Ovary (tissue), 9 donors: ENCODE results near the gene GNPTAB. TPM values are rescaled to one million over a fixed set of nuclear protein-coding genes. Genes with fewer than 3 reads are reported as not detected.

Source experiments
- DNase-seq, 5 donors: peaks; one replicate each; pipeline ENCODE4 v3.0.0-alpha.2; 2019 to 2020
- H3K27ac ChIP-seq, 2 donors: fragments of 200-600 bp; one replicate each; pipeline versions ENCODE4 v1.5.1 to v1.8.0; 2019 to 2022
- H3K27me3 ChIP-seq: fragments of 200-600 bp; one replicate; pipeline ENCODE4 v1.8.0; 2022
- H3K36me3 ChIP-seq: fragments of 200-600 bp; sonication (generic); one replicate; pipeline ENCODE4 v1.5.1; 2019
- H3K4me1 ChIP-seq: one replicate; pipeline ENCODE4 v1.8.1; 2013; ENCODE audit warnings: mild to moderate bottlenecking, moderate library complexity; ENCODE audit not compliant: insufficient read depth
- H3K4me3 ChIP-seq: fragments of 200-600 bp; sonication (generic); one replicate; pipeline ENCODE4 v1.5.1; 2017
- H3K9me3 ChIP-seq, 2 donors: fragments of 200-600 bp in 1 of 2; sonication (generic) in 1 of 2; one replicate each; pipeline versions ENCODE4 v1.5.1 to v1.8.1; 2013 to 2019; ENCODE audit warnings: mild to moderate bottlenecking in 1 of 2, moderate library complexity in 1 of 2
- CTCF ChIP-seq, 3 donors: fragments of 450-650 bp in 2 of 3; fragments of 200-600 bp in 1 of 3; IDR thresholded peaks; one replicate each; pipeline versions ENCODE4 v1.5.1 to v1.8.0; 2016 to 2022; ENCODE audit warnings: antibody characterized with exemption in 3 of 3, mild to moderate bottlenecking in 1 of 3
- EP300 ChIP-seq: sonication (generic); formaldehyde crosslinking; IDR thresholded peaks from one replicate; pipeline ENCODE4 v1.6.1; 2017; ENCODE audit warnings: antibody characterized with exemption
- POLR2A ChIP-seq: fragments of 450-650 bp; IDR thresholded peaks from one replicate; pipeline ENCODE4 v1.6.1; 2017; ENCODE audit warnings: antibody characterized with exemption, mild to moderate bottlenecking, moderate library complexity
- WGBS, 3 donors: extraction: QIAGEN DNeasy Blood & Tissue Kit in 1 of 3; methylation state at CpG; one replicate each; pipeline versions ENCODE4 v1.1.5 to v1.1.7; 2013 to 2017; 5-methylcytosine and 5-hydroxymethylcytosine counted together
- intact Hi-C, 4 donors: fragments of 100-400 bp; cut with DNase I; formaldehyde crosslinking; loops; one replicate each; pipeline versions ENCODE4 v1.11.0 to v1.15.1; 2022 to 2023
- polyA plus RNA-seq, 2 donors: library from polyadenylated mRNA; stranded (reverse); fragments of 200-250 nt in 1 of 2; fragments of 350-450 nt in 1 of 2; fragmentation: Illumina TruSeq in 1 of 2; extraction: RNeasy Lipid Tissue Mini Kit (QIAGEN cat#74804) in 1 of 2; gene quantifications; one replicate each; pipeline ENCODE4 v1.2.3, GENCODE V29; 2013 to 2014
- total RNA-seq, 7 donors: library from RNA; depleted of rRNA in 2 of 7; stranded (reverse); fragments of >200 nt in 2 of 7; fragmentation: NEBNext Ultra II Directional in 3 of 7; extraction: Animal tissue kit (Norgen Biotek cat#: 25700) in 3 of 7; gene quantifications; one replicate each; pipeline versions ENCODE4 v1.1.0 to v1.2.4, GENCODE V29; 2016 to 2023
- donor health status: DM: no; HTN: no; CAD: no; lungs with moderate emphysema.
- donor health status: DM: no; HTN: no; CAD: no.
- donor health status: Bipolar disorder and iron deficiency.
- donor health status: DM: yes; HTN: yes; CAD: no.
- donor health status: DM: no; HTN: no; CAD: no.
- donor health status: DM: yes; HTN: yes; CAD: no.

GNPTAB gene
- total and polyA plus RNA-seq, 9 donors, result 7.1 to 24.2 (median 16.6) TPM

GRCh38 chr12:101703487-101703886, 127.3 kb downstream of the GNPTAB start:
- no peaks in the 10 kb centered on the region for H3K36me3 ChIP-seq

GRCh38 chr12:101700299-101700820, 130.4 kb downstream of the GNPTAB start:
- H3K36me3 ChIP-seq, result no peaks in the 10 kb centered on the region
- no peak overlapping the region for H3K4me3 ChIP-seq
- TF ChIP-seq EP300 (no peak), CTCF (IDR thresholded peaks at IDR 0.05) (no peak), POLR2A (no peak)
- H3K9me3 ChIP-seq, result no peaks in the 10 kb centered on the region
- intact Hi-C loops, result no loop called here
- no peaks in the 10 kb centered on the region for H3K27me3 ChIP-seq
- WGBS, 3 donors, result 88 to 92% (median 90%) methylated on average over 2 of the region's 2 CpGs
- peaks cover 3% of the 10 kb centered on the region for H3K4me1 ChIP-seq
- no peak for DNase-seq
- H3K27ac ChIP-seq, result no peak overlapping the region

More at GRCh38 chr12:101703487-101703886, 127.3 kb downstream of the GNPTAB start:
- H3K27me3 ChIP-seq, result no peaks in the 10 kb centered on the region
- peaks cover 3% of the 10 kb centered on the region for H3K4me1 ChIP-seq
- TF ChIP-seq CTCF (IDR thresholded peaks at IDR 0.05), result no peak
- no peak for TF ChIP-seq EP300
- no peak for TF ChIP-seq POLR2A
- no peak overlapping the region for H3K27ac ChIP-seq
- H3K9me3 ChIP-seq, result no peaks in the 10 kb centered on the region
- no peak overlapping the region for H3K4me3 ChIP-seq
- intact Hi-C loops, result no loop called here
- DNase-seq, result no peak
- WGBS, 3 donors, result 85 to 89% (median 89%) methylated on average over 3 of the region's 3 CpGs

GRCh38 chr12:101698800-101699347, 131.9 kb downstream of the GNPTAB start:
- no peaks in the 10 kb centered on the region for H3K9me3 ChIP-seq
- no peak for TF ChIP-seq EP300
- TF ChIP-seq POLR2A, result no peak
- TF ChIP-seq CTCF (IDR thresholded peaks at IDR 0.05), result no peak
- peaks cover 3% of the 10 kb centered on the region for H3K4me1 ChIP-seq
- no peaks in the 10 kb centered on the region for H3K36me3 ChIP-seq
- H3K27me3 ChIP-seq, result no peaks in the 10 kb centered on the region
- peak in 1 of 5 donors; percentile 8 for DNase-seq
- intact Hi-C loops, result no loop called here
- H3K4me3 ChIP-seq, result peak overlapping the region; percentile 91
- H3K27ac ChIP-seq, result peak overlapping the region; percentile 87
- 81 to 89% (median 81%) methylated on average over 12 of the region's 12 CpGs for WGBS, 3 donors

GRCh38 chr12:101697930-101698799, 132.6 kb downstream of the GNPTAB start:
- no peaks in the 10 kb centered on the region for H3K27me3 ChIP-seq
- H3K36me3 ChIP-seq, result no peaks in the 10 kb centered on the region
- intact Hi-C loops, result no loop called here
- TF ChIP-seq CTCF (IDR thresholded peaks at IDR 0.05), result no peak
- DNase-seq, result peak; percentile 42 to 73 (median 54)
- H3K9me3 ChIP-seq, result no peaks in the 10 kb centered on the region
- WGBS, 3 donors, result 0 to 1% (median 0%) methylated on average over 41 to 67 of the region's 67 CpGs
- H3K27ac ChIP-seq, result peak overlapping the region; percentile 87
- H3K4me3 ChIP-seq, result peak overlapping the region; percentile 91
- peaks cover 3% of the 10 kb centered on the region for H3K4me1 ChIP-seq
